ENCODE results near the gene CDC42BPG.

- no peak for TF ChIP-seq POLR2A (IDR thresholded peaks at IDR 0.05)
- no peak for TF ChIP-seq CTCF (IDR thresholded peaks at IDR 0.05)
Measured at GRCh38 chr11:64809781-64810241, 34.6 kb downstream of the CDC42BPG start.

Data from body of pancreas (tissue), 4 donors.